GM19193 (cell line): ENCODE measurements around the gene UBE2N.

ENCODE experiments used
- POLR2A ChIP-seq: IDR thresholded peaks from 4 replicates; pipeline ENCODE4 v1.6.1; 2011; ENCODE audit not compliant: insufficient read depth, insufficient read length; ENCODE audit errors: extremely low read depth

The UBE2N gene

GRCh38 chr12:93456077-93456476 is 14.3 kb upstream of the UBE2N start:
- TF ChIP-seq POLR2A = no peak

- no peak for TF ChIP-seq POLR2A
Measured at GRCh38 chr12:93453633-93454032, 11.9 kb upstream of the UBE2N start.

- TF ChIP-seq POLR2A = no peak
Measured at GRCh38 chr12:93451423-93452158, 9.8 kb upstream of the UBE2N start.

- no peak for TF ChIP-seq POLR2A
Measured at GRCh38 chr12:93449277-93449676, 7.5 kb upstream of the UBE2N start.

- no peak for TF ChIP-seq POLR2A
Measured at GRCh38 chr12:93448796-93449195, 7.0 kb upstream of the UBE2N start.

- TF ChIP-seq POLR2A = no peak
Measured at GRCh38 chr12:93447555-93448290, 6.0 kb upstream of the UBE2N start.

GRCh38 chr12:93443576-93443975 is 1.8 kb upstream of the UBE2N start:
- no peak for TF ChIP-seq POLR2A

- TF ChIP-seq POLR2A = no peak
Measured at GRCh38 chr12:93442411-93443340, 929 bp upstream of the UBE2N start.

- no peak for TF ChIP-seq POLR2A
Measured at GRCh38 chr12:93441081-93441616, 598 bp downstream of the UBE2N start.

- no peak for TF ChIP-seq POLR2A
Measured at GRCh38 chr12:93440043-93440835, 1.5 kb downstream of the UBE2N start.

- no peak for TF ChIP-seq POLR2A
Measured at GRCh38 chr12:93438266-93439050, 3.3 kb downstream of the UBE2N start.

GRCh38 chr12:93434256-93434865 is 7.4 kb downstream of the UBE2N start:
- TF ChIP-seq POLR2A = no peak

- TF ChIP-seq POLR2A = no peak
Measured at GRCh38 chr12:93430280-93430679, 11.5 kb downstream of the UBE2N start.

- TF ChIP-seq POLR2A = no peak
Measured at GRCh38 chr12:93429852-93430251, 11.9 kb downstream of the UBE2N start.

GRCh38 chr12:93429448-93429847 is 12.3 kb downstream of the UBE2N start:
- no peak for TF ChIP-seq POLR2A
